ENCODE data around the gene PTPRC. TPM values are rescaled to one million over a fixed set of nuclear protein-coding genes. Genes with fewer than 3 reads are reported as not detected.

The PTPRC gene
- polyA plus RNA-seq, 1 donor (not counting 4 experiments of a cell fraction or from before 2014, with no cell fraction given), result not detected

DNA sequence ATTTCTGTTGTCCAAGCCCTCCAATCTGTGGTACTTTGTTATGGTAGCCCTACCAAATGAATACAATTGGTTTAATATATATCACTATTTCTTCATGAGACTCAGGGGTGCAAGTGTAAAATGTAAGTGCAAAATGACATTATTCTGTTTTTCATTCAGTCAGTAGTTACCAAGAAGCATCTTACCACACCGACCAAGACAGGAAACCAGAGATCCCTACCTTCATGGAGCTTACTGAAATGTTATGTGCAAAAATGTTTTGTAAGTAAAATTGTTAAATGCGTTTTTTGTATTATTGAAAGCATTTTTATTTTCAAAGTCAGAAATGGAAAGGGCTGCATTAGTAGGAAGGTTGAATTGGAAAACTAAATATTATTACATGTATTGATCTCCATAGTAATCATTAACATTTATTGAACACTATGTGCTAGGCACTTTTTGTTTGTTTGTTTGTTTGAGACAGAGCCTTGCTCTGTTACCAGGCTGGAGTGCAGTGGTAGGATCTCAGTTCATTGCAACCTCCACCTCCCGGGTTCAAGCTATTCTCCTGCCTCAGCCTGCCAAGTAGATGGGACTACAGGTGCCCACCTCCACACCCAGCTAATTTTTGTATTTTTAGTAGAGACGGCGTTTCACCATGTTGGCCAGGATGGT is 166.8 kb downstream of the PTPRC start:
- Histone ChIP-seq H3K36me3 (ENCODE audit: control insufficient read depth in 2 of 2, extremely low read depth in 1 of 2, insufficient read depth in 2 of 2, low read length in 2 of 2) (no peaks in the 10 kb centered on the region), H3K4me2 (ENCODE audit: control insufficient read depth, extremely low read depth, insufficient read depth, low read depth, low read length) (no peak overlapping the region), H3K27me3 (ENCODE audit: control insufficient read depth, extremely low read depth, insufficient read depth, low read length) (no peaks in the 10 kb centered on the region), H3K79me2 (ENCODE audit: control insufficient read depth, insufficient read depth, low read length) (no peaks in the 10 kb centered on the region), H3K4me1 (ENCODE audit: control insufficient read depth, extremely low read depth, insufficient read depth, low read length) (no peaks in the 10 kb centered on the region), H3K9ac (ENCODE audit: control insufficient read depth, extremely low read depth, insufficient read depth, low read length) (no peak overlapping the region), H3K27ac (ENCODE audit: control insufficient read depth, insufficient read depth, low read length) (no peak overlapping the region), H3K9me3 (ENCODE audit: control insufficient read depth, low read depth, low read length) (no peaks in the 10 kb centered on the region), H2AFZ (ENCODE audit: control insufficient read depth, low read length) (no peak overlapping the region), H3K4me3 (ENCODE audit: control insufficient read depth in 2 of 3, extremely low read depth in 1 of 3, insufficient read depth in 2 of 3, low read depth in 1 of 3, low read length in 3 of 3) (no peak overlapping the region), H4K20me1 (ENCODE audit: control insufficient read depth, extremely low read depth, insufficient read depth, low read length) (no peaks in the 10 kb centered on the region), H3K9me1 (ENCODE audit: control insufficient read depth, extremely low read depth, insufficient read depth, low read length) (no peaks in the 10 kb centered on the region)
- FAIRE-seq, result no peak
- TF ChIP-seq, protein P1, sequence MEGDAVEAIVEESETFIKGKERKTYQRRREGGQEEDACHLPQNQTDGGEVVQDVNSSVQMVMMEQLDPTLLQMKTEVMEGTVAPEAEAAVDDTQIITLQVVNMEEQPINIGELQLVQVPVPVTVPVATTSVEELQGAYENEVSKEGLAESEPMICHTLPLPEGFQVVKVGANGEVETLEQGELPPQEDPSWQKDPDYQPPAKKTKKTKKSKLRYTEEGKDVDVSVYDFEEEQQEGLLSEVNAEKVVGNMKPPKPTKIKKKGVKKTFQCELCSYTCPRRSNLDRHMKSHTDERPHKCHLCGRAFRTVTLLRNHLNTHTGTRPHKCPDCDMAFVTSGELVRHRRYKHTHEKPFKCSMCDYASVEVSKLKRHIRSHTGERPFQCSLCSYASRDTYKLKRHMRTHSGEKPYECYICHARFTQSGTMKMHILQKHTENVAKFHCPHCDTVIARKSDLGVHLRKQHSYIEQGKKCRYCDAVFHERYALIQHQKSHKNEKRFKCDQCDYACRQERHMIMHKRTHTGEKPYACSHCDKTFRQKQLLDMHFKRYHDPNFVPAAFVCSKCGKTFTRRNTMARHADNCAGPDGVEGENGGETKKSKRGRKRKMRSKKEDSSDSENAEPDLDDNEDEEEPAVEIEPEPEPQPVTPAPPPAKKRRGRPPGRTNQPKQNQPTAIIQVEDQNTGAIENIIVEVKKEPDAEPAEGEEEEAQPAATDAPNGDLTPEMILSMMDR (optimal IDR thresholded peaks at IDR 0.05 in 1 of 3, IDR thresholded peaks at IDR 0.05 in 1 of 3, conservative IDR thresholded peaks at IDR 0.05 in 1 of 3; ENCODE audit: extremely low read depth in 1 of 3, insufficient read depth in 2 of 3, low read length in 3 of 3), result no peak
- no peak for TF ChIP-seq EZH2 (IDR thresholded peaks at IDR 0.05; ENCODE audit: low read length)
- no peak for DNase-seq (ENCODE audit: low read depth, low spot score)
- dilution Hi-C loops (cut with MboI; ENCODE audit: extremely low pct_ligation_motif_present, low sequenced_read_pairs), result no loop called here

DNA sequence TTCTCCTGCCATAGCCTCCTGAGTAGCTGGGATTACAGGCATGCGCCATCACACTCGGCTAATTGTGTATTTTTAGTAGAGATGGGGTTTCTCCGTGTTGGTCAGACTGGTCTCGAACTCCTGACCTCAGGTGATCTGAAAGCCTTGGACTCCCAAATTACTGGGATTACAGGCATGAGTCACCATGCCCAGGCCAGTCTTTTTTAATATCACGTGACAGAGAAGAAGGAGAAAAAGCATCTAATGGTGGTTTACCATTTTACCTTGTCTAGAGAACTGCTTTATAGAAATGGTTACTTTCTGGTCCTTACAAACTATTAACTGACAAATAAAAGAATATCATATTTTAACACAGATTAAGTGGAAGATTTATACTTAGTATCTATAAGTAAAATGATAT is 168.0 kb downstream of the PTPRC start:
- Histone ChIP-seq H3K27ac (ENCODE audit: control insufficient read depth, insufficient read depth, low read length) (no peak overlapping the region), H3K9me3 (ENCODE audit: control insufficient read depth, low read depth, low read length) (no peaks in the 10 kb centered on the region), H3K4me3 (ENCODE audit: control insufficient read depth in 2 of 3, extremely low read depth in 1 of 3, insufficient read depth in 2 of 3, low read depth in 1 of 3, low read length in 3 of 3) (no peak overlapping the region), H4K20me1 (ENCODE audit: control insufficient read depth, extremely low read depth, insufficient read depth, low read length) (no peaks in the 10 kb centered on the region), H2AFZ (ENCODE audit: control insufficient read depth, low read length) (no peak overlapping the region), H3K4me2 (ENCODE audit: control insufficient read depth, extremely low read depth, insufficient read depth, low read depth, low read length) (no peak overlapping the region), H3K27me3 (ENCODE audit: control insufficient read depth, extremely low read depth, insufficient read depth, low read length) (no peaks in the 10 kb centered on the region), H3K79me2 (ENCODE audit: control insufficient read depth, insufficient read depth, low read length) (no peaks in the 10 kb centered on the region), H3K4me1 (ENCODE audit: control insufficient read depth, extremely low read depth, insufficient read depth, low read length) (no peaks in the 10 kb centered on the region), H3K9ac (ENCODE audit: control insufficient read depth, extremely low read depth, insufficient read depth, low read length) (no peak overlapping the region), H3K9me1 (ENCODE audit: control insufficient read depth, extremely low read depth, insufficient read depth, low read length) (no peaks in the 10 kb centered on the region), H3K36me3 (ENCODE audit: control insufficient read depth in 2 of 2, extremely low read depth in 1 of 2, insufficient read depth in 2 of 2, low read length in 2 of 2) (no peaks in the 10 kb centered on the region)
- DNase-seq (ENCODE audit: low read depth, low spot score) (no peak), FAIRE-seq (no peak)
- dilution Hi-C loops (cut with MboI; ENCODE audit: extremely low pct_ligation_motif_present, low sequenced_read_pairs), result no loop called here
- no peak for TF ChIP-seq EZH2 (IDR thresholded peaks at IDR 0.05; ENCODE audit: low read length)
- TF ChIP-seq, protein P1 (optimal IDR thresholded peaks at IDR 0.05 in 1 of 3, IDR thresholded peaks at IDR 0.05 in 1 of 3, conservative IDR thresholded peaks at IDR 0.05 in 1 of 3; ENCODE audit: extremely low read depth in 1 of 3, insufficient read depth in 2 of 3, low read length in 3 of 3), result no peak

Other genes starting within 250 kb of the PTPRC start
- not detected in 3 replicates for gene ATP6V1G3, start 98.4 kb upstream of the PTPRC start, polyA plus RNA-seq

All from keratinocyte (primary cell).